Heart left ventricle (tissue), 16 donors: ENCODE measurements around the gene FBLN2. TPM values are rescaled to one million over a fixed set of nuclear protein-coding genes. Genes with fewer than 3 reads are reported as not detected.
A peak's percentile ranks its signal among the peaks of the same experiment; 100 is the strongest.

Source experiments
- ATAC-seq, 4 donors: fragments of 200-7000 bp; cut with Tn5 transposase; one replicate each; pipeline ENCODE4 v1.9.1; 2020 to 2022; ENCODE audit warnings: moderate library complexity in 4 of 4, mild to moderate bottlenecking in 3 of 4, moderate number of reproducible peaks in 1 of 4
- DNase-seq, 5 donors: peaks; one replicate each; pipeline ENCODE4 v3.0.0-alpha.2; 2020
- H3K27ac ChIP-seq, 12 donors: fragments of 200-600 bp; sonication (generic) in 4 of 12; one replicate each; pipeline versions ENCODE4 v1.5.0 to v1.8.0; 2016 to 2022; ENCODE audit warnings: mild to moderate bottlenecking in 2 of 12
- H3K27me3 ChIP-seq, 9 donors: fragments of 200-600 bp; sonication (generic) in 2 of 9; one replicate each; pipeline versions ENCODE4 v1.5.1 to v1.8.0; 2016 to 2022; ENCODE audit warnings: mild to moderate bottlenecking in 3 of 9
- H3K36me3 ChIP-seq, 9 donors: fragments of 200-600 bp; sonication (generic) in 2 of 9; one replicate each; pipeline versions ENCODE4 v1.5.0 to v1.8.0; 2018 to 2022; ENCODE audit warnings: mild to moderate bottlenecking in 2 of 9
- H3K4me1 ChIP-seq, 12 donors: fragments of 200-600 bp; sonication (generic) in 4 of 12; one replicate each; pipeline versions ENCODE4 v1.5.0 to v1.8.0; 2016 to 2022; ENCODE audit warnings: mild to moderate bottlenecking in 3 of 12
- H3K4me3 ChIP-seq, 12 donors: fragments of 200-600 bp; sonication (generic) in 4 of 12; one replicate each; pipeline versions ENCODE4 v1.5.0 to v1.8.0; 2017 to 2022; ENCODE audit warnings: mild to moderate bottlenecking in 9 of 12, moderate library complexity in 4 of 12
- H3K9me3 ChIP-seq, 12 donors: fragments of 200-600 bp; sonication (generic) in 4 of 12; one replicate each; pipeline versions ENCODE4 v1.5.0 to v1.8.0; 2016 to 2022; ENCODE audit warnings: mild to moderate bottlenecking in 1 of 12
- POLR2A ChIP-seq, 2 donors: fragments of 450-650 bp; IDR thresholded peaks; one replicate each; pipeline ENCODE4 v1.6.1; 2017; ENCODE audit warnings: antibody characterized with exemption in 2 of 2, mild to moderate bottlenecking in 2 of 2, moderate library complexity in 2 of 2
- WGBS, 4 donors: extraction: QIAGEN DNeasy Blood & Tissue Kit in 2 of 4; methylation state at CpG; one replicate each; pipeline versions ENCODE4 v1.1.5 to v1.1.7; 2013 to 2018; 5-methylcytosine and 5-hydroxymethylcytosine counted together
- intact Hi-C, 10 donors: fragments of 100-400 bp; cut with DNase I; formaldehyde crosslinking; loops; one replicate each; pipeline versions ENCODE4 v1.11.1 to v1.14.2; 2022
- polyA plus RNA-seq, 2 donors: library from polyadenylated mRNA; stranded (reverse); fragments of 200-250 nt; gene quantifications; one replicate each; pipeline ENCODE4 v1.2.3, GENCODE V29; 2013
- total RNA-seq, 9 donors: library from RNA; depleted of rRNA in 2 of 9; stranded (reverse); fragments of >200 nt in 2 of 9; fragmentation: NEBNext Ultra II Directional in 3 of 9; extraction: Animal tissue kit (Norgen Biotek cat#: 25700) in 3 of 9; gene quantifications; one replicate each; pipeline versions ENCODE4 v1.1.0 to v1.2.4, GENCODE V29; 2016 to 2023
- TF ChIP-seq, protein P1 (sequence below), 12 donors: fragments of 200-600 bp; sonication (generic) in 4 of 12; IDR thresholded peaks; one replicate each; pipeline versions ENCODE4 v1.5.0 to v1.8.0; 2018 to 2022; ENCODE audit warnings: antibody characterized with exemption in 12 of 12, mild to moderate bottlenecking in 5 of 12
- donor health status: ischemic (EF 13 %, LVEDD 7.1; RV severe dilation, severe dysfunction).
- donor health status: healthy with polysubstance abuse.
- donor health status: DM: no; HTN: yes; CAD: no.
- donor health status: DM: no; HTN: no; CAD: no.
- donor health status: ischemic (EF 25% LVEDD 6.9; RV normal size, moderate dysfunction).
- donor health status: ischemic (EF 25% LVEDD 5.7; RV mildly dilated, moderate dysfunction).
- donor health status: healthy.
- donor health status: DM: yes; HTN: yes; CAD: no.
- donor health status: ischemic (EF 35%, LVEDD 5.7; RV mildly dilated, moderate dysfunction).
- donor health status: nonischemic (EF 11% LVEDD 7.7; RV severe dilation, severe dysfunction).
- donor health status: DM: yes; HTN: yes; CAD: no.
- donor health status: PGD.
- donor health status: ischemic (EF 29% LVEDD 5.4; RV normal size, mild dysfunction).
- donor health status: nonischemic (EF 23%, LVEDD 6.1; RV moderate dilation, normal function).

FBLN2 gene
- total and polyA plus RNA-seq, 11 donors = 16.5 to 118 (median 42.7) TPM

DNA sequence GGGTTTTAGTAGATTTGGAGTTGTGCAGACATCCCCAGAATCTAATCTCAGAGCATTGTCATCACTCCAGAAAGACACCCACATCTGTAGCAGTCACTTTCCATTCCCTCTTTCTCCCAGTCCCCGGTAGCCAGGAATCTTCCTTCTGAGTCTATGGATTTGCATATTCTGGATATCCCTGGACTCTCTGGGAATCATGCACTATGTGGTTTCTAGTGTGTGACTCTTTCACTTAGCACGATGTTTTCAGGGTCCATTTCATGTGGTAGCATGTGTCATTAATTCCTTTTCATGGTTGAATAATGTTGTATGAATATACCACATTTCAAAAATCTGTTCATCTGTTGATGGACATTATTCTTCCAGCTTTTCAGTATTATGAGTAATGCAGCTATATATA is 29.3 kb downstream of the FBLN2 start:
- 64 to 66% (median 66%) methylated on average over 2 of the region's 2 CpGs for WGBS, 4 donors
- intact Hi-C loops = no loop called here

GRCh38 chr3:13579063-13579462 is 30.1 kb downstream of the FBLN2 start:
- no peak overlapping the region for H3K4me3 ChIP-seq
- peaks cover 0 to 43% (median 13%) of the 10 kb centered on the region in 12 donors for H3K4me1 ChIP-seq
- no peak for DNase-seq
- TF ChIP-seq POLR2A (IDR thresholded peaks at IDR 0.05) = no peak
- TF ChIP-seq, protein P1, sequence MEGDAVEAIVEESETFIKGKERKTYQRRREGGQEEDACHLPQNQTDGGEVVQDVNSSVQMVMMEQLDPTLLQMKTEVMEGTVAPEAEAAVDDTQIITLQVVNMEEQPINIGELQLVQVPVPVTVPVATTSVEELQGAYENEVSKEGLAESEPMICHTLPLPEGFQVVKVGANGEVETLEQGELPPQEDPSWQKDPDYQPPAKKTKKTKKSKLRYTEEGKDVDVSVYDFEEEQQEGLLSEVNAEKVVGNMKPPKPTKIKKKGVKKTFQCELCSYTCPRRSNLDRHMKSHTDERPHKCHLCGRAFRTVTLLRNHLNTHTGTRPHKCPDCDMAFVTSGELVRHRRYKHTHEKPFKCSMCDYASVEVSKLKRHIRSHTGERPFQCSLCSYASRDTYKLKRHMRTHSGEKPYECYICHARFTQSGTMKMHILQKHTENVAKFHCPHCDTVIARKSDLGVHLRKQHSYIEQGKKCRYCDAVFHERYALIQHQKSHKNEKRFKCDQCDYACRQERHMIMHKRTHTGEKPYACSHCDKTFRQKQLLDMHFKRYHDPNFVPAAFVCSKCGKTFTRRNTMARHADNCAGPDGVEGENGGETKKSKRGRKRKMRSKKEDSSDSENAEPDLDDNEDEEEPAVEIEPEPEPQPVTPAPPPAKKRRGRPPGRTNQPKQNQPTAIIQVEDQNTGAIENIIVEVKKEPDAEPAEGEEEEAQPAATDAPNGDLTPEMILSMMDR (IDR thresholded peaks at IDR 0.05) = no peak
- no peaks in the 10 kb centered on the region for H3K9me3 ChIP-seq
- intact Hi-C loops = no loop called here
- no peaks in the 10 kb centered on the region for H3K36me3 ChIP-seq
- H3K27ac ChIP-seq = no peak overlapping the region
- 75 to 81% (median 76%) methylated on average over 4 of the region's 4 CpGs for WGBS, 4 donors
- ATAC-seq = peak in 1 of 4 donors; percentile 21
- no peaks in the 10 kb centered on the region for H3K27me3 ChIP-seq

More for the DNA sequence above, 29.3 kb downstream of the FBLN2 start:
- no peak overlapping the region for H3K4me3 ChIP-seq
- H3K27ac ChIP-seq = no peak overlapping the region
- no peak for ATAC-seq
- peaks cover 0 to 49% (median 13%) of the 10 kb centered on the region in 12 donors for H3K4me1 ChIP-seq
- no peaks in the 10 kb centered on the region for H3K9me3 ChIP-seq
- no peak for DNase-seq
- TF ChIP-seq, protein P1 (IDR thresholded peaks at IDR 0.05) = no peak
- TF ChIP-seq POLR2A (IDR thresholded peaks at IDR 0.05) = no peak
- no peaks in the 10 kb centered on the region for H3K27me3 ChIP-seq
- H3K36me3 ChIP-seq = no peaks in the 10 kb centered on the region

DNA sequence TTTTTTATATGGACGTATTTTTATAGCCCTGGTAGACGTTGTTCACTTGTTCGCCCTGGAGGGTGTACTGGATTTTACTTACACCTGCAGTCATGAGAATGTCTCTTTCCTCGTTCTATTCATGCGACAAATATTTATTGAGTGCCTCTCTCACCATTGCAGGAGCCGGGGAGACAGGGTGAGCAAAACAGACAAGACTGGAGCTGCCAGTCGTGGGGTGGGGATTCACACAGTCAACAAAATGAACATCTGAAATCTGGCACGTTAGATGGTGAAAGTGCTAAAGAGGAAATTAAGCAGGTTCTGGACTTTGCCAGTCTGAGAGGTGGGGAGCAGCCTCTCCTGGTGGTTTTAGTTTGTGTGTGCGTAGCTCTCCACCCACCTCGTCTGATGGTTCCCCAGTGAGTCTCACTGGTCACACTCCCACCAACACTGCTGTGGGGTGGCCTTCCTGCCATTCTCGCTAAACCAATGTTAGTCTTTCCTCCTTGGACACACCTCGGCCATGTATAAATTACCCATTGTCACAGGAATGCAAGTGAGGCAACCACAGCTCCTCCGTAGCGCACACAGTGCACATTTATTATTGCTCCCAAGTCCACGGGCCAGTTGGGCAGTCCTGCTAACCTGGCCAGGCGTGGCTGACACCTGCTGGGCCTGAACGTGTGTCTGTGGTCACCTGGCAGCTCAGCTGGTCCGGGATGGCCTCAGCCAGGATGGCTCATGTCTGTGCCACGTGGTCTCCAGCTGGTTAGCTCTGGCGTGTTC is 31.5 kb downstream of the FBLN2 start:
- intact Hi-C loops = no loop called here
- DNase-seq = no peak
- Histone ChIP-seq H3K4me1 (peaks cover 0 to 29% (median 7%) of the 10 kb centered on the region in 12 donors), H3K9me3 (no peaks in the 10 kb centered on the region), H3K36me3 (no peaks in the 10 kb centered on the region), H3K27ac (no peak overlapping the region), H3K27me3 (no peaks in the 10 kb centered on the region), H3K4me3 (no peak overlapping the region)
- ATAC-seq = no peak
- 74 to 82% (median 80%) methylated on average over 19 to 20 of the region's 20 CpGs for WGBS, 4 donors
- TF ChIP-seq, protein P1 (IDR thresholded peaks at IDR 0.05) = no peak
- no peak for TF ChIP-seq POLR2A (IDR thresholded peaks at IDR 0.05)

DNA sequence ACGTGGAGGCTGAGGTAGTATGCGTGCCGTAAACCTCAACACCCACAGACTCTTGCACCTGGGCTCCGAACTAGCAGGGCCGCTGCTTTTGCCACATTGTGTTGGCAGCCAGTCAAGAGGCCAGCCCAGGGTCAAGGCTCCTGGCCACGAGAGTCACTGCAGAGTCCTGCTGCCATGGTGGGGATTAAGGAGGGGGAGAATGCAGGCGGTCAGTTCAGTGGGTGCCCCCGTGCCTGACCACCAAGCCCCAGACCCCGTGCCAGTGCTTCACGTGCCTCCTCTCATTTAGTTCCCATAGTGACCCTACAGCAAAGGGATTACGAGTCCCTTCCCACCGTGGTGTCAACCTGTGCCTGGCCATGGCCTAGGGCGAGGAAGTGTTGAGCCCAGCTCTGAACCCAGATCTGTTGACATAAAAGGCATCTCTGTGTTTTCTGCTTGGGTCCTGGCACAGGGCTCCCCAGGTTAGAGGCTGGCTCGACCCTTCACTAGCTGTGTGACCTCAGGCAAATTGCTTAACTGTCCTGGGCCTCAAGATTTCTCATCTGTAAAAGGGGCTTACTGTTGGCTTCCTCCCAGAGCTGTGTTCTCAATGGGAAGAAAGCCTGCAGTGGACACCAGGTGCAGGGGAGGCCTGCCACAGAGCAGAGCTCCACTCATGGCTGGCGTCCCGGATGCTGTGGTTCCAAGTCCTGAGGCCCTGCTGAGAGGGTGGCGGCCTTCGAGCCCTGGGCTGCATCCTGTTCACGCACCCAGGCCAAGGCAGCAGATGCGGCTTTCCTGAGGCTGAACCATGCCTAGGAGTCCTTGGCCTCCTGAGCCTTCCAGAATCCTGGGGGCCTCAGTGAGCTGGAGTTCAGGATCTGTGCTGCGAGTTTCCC is 32.8 kb downstream of the FBLN2 start:
- Histone ChIP-seq H3K27me3 (no peaks in the 10 kb centered on the region), H3K27ac (peak overlapping the region in 4 of 12 donors; percentile 5 to 34 (median 22)), H3K9me3 (no peaks in the 10 kb centered on the region), H3K4me1 (peaks cover 0 to 22% (median 1%) of the 10 kb centered on the region in 12 donors), H3K4me3 (no peak overlapping the region), H3K36me3 (no peaks in the 10 kb centered on the region)
- 74 to 78% (median 76%) methylated on average over 16 to 21 of the region's 21 CpGs for WGBS, 4 donors
- ATAC-seq = peak in 3 of 4 donors; percentile 40 to 57 (median 57)
- no peak for TF ChIP-seq POLR2A (IDR thresholded peaks at IDR 0.05)
- TF ChIP-seq, protein P1 (IDR thresholded peaks at IDR 0.05) = no peak
- intact Hi-C loops = no loop called here
- peak in 2 of 5 donors; percentile 53 to 67 for DNase-seq
